Stimulated activated CD4-positive, alpha-beta T cell treated with anti-CD3 and anti-CD28 coated beads, TNF-alpha, amount 100 ng/mL, for 1 hour (primary cell): Measurements from ENCODE around the gene C6orf136.
A peak's percentile ranks its signal among the peaks of the same experiment; 100 is the strongest.

Experiments
- DNase-seq, 3 donors: peaks; one replicate each; pipeline ENCODE4 v3.0.0-alpha.2; 2020; ENCODE audit warnings: low read depth in 3 of 3, low spot score in 1 of 3

C6orf136 gene

DNA sequence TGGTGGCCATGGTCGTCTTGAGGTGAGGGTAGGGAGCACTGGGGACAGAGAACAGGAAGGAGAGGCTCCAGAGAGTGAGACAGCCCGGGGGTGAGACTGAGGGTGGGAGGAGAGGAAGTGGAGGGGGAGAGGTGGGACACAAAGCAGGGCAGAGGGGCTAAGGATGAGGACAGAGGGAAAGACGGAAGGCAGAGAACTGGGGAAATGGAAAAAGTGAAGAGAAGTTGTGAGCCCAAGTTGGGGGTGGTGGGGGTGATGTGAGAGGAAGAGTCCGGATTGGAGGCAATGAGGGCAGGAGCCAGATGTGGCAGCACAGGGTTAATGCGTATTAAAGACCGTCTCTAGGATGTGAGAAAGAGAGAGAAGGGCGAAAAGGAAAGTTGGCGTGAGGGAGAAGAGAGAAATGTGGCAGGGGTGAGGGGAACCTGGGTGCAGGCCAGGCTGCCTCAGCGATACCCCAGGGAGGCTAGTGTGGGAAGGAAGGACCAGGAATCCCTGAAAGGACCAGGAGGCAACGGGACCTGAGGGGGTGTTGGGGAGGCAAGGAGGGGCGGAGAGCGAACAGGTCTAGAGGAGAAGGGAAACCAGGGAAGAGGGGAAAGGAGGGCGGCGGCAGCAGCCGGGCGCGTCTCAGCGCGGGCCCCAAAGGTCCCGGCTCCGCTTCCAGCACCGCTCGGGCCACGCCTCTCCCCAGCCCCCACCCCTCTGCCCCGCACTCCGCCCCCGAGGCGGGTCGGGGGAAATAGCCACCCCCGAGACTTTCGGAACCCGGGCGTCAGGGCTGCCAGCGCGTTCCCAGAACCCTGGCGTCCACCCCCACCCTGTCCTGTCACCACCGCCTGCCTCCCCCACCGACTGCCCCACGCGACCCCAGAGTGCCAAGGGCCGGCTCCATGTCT lies 39.3 kb downstream of the C6orf136 start, which contains the start of gene PPP1R18:
PPP1R18 (minus strand) TSS at position 637 of the 899 bp plus-strand sequence; CDS start at position 10, 627 bp downstream.
- peak; percentile 56 to 85 (median 60) for DNase-seq

DNA sequence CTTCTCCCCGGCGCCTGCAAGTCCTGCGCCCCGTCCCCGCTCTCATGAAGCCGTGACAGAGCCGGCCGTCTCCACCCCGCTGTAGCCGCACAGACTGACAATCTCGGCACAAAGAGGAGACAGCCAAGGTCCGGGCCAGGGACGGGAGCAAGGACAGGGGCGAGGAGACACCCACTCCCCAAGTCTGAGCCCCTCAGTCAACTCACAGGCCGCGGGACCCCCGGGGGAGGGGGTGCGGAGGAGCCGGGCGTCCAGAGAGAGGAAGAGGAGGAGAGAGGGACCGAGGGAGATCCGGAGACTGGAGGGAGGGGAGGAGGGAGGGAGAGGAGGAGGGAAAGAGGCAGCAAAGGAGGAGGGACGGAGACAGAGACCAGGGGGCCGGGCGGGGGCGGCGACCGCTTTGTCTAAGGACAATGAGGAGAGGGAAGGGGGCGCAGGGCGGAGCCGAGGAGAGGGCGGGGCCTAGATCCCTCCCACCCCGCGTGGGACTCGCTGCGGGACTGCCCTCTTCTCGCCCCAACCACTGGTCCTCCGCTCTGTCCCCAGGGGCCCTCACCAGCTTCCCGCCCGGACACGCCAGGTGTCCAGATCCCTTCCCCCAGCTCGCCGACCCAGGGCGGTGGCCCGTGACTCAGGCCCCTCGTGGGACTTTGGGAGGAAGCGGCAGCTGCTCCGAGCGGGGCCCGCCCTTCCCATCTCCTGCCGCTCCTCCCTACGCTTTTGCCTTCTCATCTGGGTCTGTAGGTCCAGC lies 40.1 kb downstream of the C6orf136 start:
- DNase-seq = peak; percentile 28 to 70 (median 32)

DNA sequence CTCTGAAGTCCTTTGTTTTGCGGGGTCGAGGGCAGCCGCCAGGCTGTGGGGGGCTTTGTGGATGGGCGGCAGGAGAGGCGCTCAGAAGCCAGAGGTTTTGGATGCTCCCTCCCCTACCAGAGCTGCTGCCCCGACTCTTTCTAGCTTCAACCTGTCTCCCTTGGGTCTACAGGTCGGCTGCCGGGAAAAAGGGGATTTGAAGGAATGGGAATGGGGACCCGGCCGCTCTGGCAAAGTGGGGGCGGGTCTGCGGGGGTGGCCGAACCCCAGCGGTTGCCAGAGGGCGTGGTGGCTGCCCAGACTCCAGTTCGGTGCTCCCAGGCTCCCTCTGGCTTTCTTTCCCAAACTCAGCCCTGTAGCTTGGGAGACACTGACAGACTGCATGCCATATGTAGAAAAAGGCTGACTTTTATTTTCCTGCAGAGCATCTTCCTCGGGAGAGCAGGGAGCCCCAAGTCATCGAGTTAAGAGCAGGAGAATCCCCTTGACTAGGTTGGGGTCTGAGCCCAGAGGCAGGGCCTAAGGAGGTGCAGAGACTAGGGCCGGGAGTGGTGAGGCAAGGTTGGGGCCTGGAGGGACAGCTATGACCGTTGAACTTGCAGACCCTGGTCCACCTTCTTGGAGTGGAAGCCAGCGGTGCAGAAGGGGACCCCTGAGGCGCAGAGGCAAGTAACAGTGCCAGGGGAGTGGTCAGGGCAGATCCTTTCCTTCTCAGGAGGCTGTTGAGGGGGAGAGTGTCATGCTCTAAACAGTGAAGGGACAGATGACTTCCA lies 40.9 kb downstream of the C6orf136 start:
- DNase-seq = no peak

DNA sequence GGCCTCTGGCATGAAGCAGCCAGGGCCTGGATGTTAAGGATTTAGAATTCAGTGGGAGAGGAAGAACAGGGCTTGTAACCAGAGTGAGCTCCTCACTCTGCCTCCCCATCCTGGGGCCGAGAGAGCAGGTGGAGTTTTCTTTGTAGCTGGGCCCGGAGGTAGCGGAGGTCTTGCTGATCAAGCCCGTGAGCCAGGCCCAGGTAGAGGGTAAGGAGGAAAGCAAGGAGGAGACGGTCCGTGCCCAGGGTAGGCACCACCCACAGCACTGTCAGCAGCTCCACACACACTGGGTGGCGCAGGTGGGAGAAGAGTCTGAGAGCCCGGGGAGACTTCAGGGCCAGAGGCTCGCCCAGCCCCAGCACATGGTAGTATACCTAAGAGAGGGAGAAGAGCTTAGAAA lies 41.6 kb downstream of the C6orf136 start:
- DNase-seq = no peak

DNA sequence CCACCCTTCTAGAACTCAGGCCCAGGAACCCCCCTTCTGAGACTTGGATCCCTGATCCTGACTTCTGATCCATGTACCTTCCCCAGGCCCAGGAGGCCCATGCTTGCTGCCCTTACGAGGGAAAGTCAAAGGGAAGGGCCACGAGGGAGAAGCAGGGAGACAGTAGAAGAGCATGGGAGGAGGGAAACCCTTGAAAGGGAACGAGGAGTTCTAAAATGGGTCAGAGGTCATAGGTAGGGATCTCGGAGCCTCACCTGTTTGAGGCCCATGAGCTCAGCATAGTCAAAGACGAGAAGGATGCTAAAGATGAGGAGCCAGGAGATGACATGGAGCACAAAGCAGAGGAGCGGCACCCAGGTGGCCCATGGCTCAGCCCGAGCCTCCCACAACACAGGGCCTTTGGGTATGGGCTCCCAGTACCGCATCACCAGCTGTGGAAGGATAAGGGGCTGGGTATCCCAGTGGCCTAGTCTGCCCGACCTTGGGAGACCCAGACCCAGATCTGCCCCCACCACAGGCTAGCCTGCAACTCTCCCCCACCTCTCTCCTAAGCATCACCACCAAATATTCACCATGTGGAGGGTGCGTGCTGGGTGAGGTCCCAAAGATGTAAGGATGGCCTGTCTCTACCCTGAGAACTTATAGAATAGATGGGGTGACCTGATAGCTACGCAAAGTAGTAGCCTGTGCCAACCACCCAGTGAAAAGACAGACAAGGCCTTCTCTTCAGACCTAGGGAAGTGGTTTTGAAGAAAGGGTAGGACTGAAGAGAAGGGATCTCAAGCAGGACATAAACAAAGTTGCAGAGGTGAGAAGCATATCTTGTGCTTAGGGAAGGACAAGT lies 42.3 kb downstream of the C6orf136 start:
- DNase-seq = no peak

DNA sequence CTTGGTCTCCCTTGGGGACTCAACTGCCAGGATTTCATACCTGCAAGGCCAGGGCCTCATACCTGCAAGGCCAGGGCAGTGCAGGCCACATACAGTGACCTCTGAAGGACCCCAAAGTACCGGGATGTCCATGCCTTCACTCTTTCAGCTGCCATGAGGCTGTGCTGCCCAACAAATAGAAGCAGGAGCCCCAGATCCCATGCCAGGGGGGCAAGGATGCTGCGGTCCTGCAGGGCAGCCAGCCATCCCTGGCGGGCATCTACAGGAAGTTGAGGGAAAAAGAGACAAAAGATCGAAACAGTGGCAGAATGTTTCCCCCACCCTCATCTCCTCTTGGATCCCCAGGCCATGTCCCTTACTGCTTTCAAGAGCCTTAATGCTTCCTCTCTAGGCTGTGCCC lies 43.1 kb downstream of the C6orf136 start:
- DNase-seq = no peak

DNA sequence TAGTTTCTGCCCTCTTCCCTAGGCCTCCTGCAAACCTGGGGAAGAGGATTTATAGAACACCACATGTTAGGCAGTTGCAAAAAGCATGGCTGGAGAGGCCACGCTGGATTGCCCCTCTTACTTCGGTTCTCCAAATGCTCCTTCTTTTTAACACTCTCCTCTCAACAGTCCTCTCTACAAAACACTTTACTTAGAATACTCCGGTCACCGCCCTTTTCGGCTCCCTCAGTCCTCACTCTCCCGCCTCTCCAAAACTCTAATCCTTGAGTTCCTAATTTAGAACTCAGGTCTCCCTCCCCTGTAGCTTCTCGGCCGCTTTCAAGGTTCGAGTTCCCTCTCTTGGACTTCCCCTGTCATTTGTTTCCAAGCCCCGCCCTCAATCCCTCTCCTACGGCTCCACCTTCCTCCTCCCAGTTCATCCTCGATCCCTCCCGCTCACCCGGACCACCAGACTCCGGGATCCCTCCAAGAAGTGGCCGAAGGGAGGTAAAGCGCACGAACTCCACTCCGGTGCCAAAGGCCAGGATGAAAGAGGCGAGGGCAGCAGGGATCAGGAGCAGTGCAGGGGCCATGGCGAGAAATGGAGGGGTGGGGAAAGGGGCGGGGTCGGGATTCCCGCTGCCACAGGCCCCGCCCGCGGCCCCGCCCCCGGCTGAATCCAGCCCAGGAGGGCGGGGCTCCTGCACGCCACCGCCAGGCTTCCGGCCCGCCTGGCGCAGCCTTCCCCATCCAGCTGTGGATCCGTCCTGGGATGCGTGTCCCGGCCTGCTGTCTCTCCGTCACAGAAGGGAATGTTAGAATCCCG lies 43.7 kb downstream of the C6orf136 start, which contains the start of gene NRM:
NRM (minus strand) TSS at position 582 of the 805 bp plus-strand sequence; CDS start at position 572, 10 bp downstream.
- DNase-seq = peak; percentile 30 to 74 (median 31)

DNA sequence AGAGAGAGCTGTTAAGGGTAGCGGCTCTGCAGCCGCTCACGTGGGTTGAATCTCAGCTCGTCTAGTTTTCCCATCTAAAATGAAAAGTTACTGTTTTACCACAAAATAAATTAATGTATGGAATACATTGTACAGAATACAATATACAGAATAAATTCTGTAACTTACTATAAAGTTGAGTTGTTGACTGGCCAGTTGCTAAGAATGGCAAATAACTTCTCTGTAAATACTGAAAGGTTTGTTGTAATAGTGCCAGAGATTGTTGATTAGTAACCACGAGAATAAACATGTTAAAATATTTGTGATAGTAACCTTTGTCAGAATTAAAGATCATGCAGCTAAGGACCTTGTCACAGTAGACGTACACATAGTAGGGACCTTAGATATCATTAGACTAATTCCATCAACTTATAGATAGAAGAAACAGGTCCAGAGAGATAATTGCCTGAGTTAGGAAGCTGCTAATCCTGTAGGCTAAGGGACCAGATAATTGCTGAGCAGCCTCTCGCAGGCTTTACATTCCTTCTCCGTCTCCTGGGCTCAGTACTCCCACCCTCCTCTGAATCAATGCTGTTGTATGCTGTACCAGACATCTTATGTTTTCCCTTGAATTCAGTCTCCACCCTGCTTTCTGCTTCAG lies 44.4 kb downstream of the C6orf136 start:
- DNase-seq = no peak

DNA sequence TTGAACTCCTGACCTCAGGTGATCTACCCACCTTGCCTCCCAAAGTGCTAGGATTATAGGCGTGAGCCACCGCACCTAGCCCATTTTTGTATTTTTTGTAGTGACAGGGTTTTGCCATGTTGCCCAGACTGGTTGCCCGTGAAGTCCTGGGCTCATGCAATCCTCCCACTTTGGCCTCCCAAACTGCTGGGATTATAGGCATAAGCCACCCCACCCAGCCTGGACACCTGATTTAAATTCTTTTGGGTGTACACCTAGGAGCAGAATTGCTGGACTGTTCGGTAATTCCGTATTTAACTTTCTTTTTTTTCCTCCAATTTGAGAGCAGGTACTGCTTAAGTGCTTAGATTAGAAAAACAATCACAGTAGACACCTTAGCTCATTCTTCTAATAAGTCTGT lies 49.5 kb downstream of the C6orf136 start:
- no peak for DNase-seq

DNA sequence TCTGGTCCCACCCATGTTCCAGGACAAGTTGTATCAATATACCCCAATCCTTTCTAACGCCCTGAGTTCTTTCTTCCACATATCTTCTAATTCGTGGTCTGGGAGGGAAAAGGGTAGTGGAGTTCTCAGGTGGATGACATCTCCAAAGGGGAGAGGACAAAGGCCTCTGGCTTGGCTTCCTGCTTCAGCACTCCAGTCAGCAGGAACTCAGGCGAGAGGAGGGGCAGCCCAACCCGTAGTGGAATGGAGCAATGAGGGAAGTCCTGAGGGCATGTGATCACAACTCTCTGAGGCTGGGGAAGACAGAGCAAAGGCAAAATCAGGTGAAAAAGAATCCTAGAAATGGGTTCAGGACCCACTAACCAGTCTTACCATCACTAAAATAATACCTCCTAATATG lies 53.4 kb downstream of the C6orf136 start:
- DNase-seq = no peak
